Mucosa of stomach (tissue), 1 donor: ENCODE data around the gene CDKN2AIPNL.
A peak's percentile ranks its signal among the peaks of the same experiment; 100 is the strongest.

Experiments used
- H3K27me3 ChIP-seq: one replicate; pipeline ENCODE4 v1.7.0; 2013; ENCODE audit warnings: mild to moderate bottlenecking, low read length; ENCODE audit not compliant: control insufficient read depth, insufficient read depth
- H3K36me3 ChIP-seq: one replicate; pipeline ENCODE4 v1.7.0; 2013; ENCODE audit warnings: low read length; ENCODE audit not compliant: control insufficient read depth, insufficient read depth
- H3K4me1 ChIP-seq: one replicate; pipeline ENCODE4 v1.7.0; 2013; ENCODE audit warnings: mild to moderate bottlenecking, low read length; ENCODE audit not compliant: control insufficient read depth, insufficient read depth
- H3K4me3 ChIP-seq: one replicate; pipeline ENCODE4 v1.7.0; 2013; ENCODE audit warnings: low read length
- H3K9ac ChIP-seq: one replicate; pipeline ENCODE4 v1.7.0; 2013; ENCODE audit warnings: mild to moderate bottlenecking, low read length, moderate library complexity
- H3K9me3 ChIP-seq: one replicate; pipeline ENCODE4 v1.7.0; 2013; ENCODE audit warnings: mild to moderate bottlenecking, low read length, moderate library complexity; ENCODE audit not compliant: control insufficient read depth
- donor health status: Pancreatic carcinoma.

CDKN2AIPNL gene

GRCh38 chr5:134411546-134412266 lies at the start of gene CDKN2AIPNL:
Gene CDKN2AIPNL, minus strand, starts transcription at chr5:134411881. Its CDS starts 27 bp downstream, at chr5:134411854.
- peak within 1 kb of the TSS; percentile 92 for H3K9ac ChIP-seq
- H3K27me3 ChIP-seq: no peaks in the 10 kb centered on the region
- peaks cover 30% of the 10 kb centered on the region for H3K4me1 ChIP-seq
- H3K36me3 ChIP-seq: no peaks in the 10 kb centered on the region
- no peaks in the 10 kb centered on the region for H3K9me3 ChIP-seq
- H3K4me3 ChIP-seq: peak within 1 kb of the TSS; percentile 98

- H3K9me3 ChIP-seq: no peaks in the 10 kb centered on the region
- no peaks in the 10 kb centered on the region for H3K36me3 ChIP-seq
- peaks cover 8% of the 10 kb centered on the region for H3K4me1 ChIP-seq
- H3K9ac ChIP-seq: no peak overlapping the region
- no peaks in the 10 kb centered on the region for H3K27me3 ChIP-seq
- H3K4me3 ChIP-seq: no peak overlapping the region
These were observed 48.9 kb upstream of the CDKN2AIPNL start for GRCh38 chr5:134460551-134460950.

- Histone ChIP-seq H3K27me3 (no peaks in the 10 kb centered on the region), H3K9me3 (no peaks in the 10 kb centered on the region), H3K9ac (no peak overlapping the region), H3K36me3 (no peaks in the 10 kb centered on the region), H3K4me1 (no peaks in the 10 kb centered on the region), H3K4me3 (no peak overlapping the region)
These were observed 47.8 kb upstream of the CDKN2AIPNL start for GRCh38 chr5:134459491-134459890.

- H3K9ac ChIP-seq: no peak overlapping the region
- no peaks in the 10 kb centered on the region for H3K4me1 ChIP-seq
- H3K9me3 ChIP-seq: no peaks in the 10 kb centered on the region
- no peaks in the 10 kb centered on the region for H3K36me3 ChIP-seq
- no peak overlapping the region for H3K4me3 ChIP-seq
- no peaks in the 10 kb centered on the region for H3K27me3 ChIP-seq
These were observed 47.3 kb upstream of the CDKN2AIPNL start for GRCh38 chr5:134459010-134459403.

GRCh38 chr5:134458234-134459009 lies 46.7 kb upstream of the CDKN2AIPNL start:
- no peaks in the 10 kb centered on the region for H3K27me3 ChIP-seq
- no peaks in the 10 kb centered on the region for H3K36me3 ChIP-seq
- H3K9ac ChIP-seq: no peak overlapping the region
- H3K4me1 ChIP-seq: no peaks in the 10 kb centered on the region
- no peaks in the 10 kb centered on the region for H3K9me3 ChIP-seq
- no peak overlapping the region for H3K4me3 ChIP-seq

- no peaks in the 10 kb centered on the region for H3K9me3 ChIP-seq
- H3K4me1 ChIP-seq: no peaks in the 10 kb centered on the region
- no peaks in the 10 kb centered on the region for H3K36me3 ChIP-seq
- H3K9ac ChIP-seq: no peak overlapping the region
- H3K4me3 ChIP-seq: no peak overlapping the region
- no peaks in the 10 kb centered on the region for H3K27me3 ChIP-seq
These were observed 46.1 kb upstream of the CDKN2AIPNL start for GRCh38 chr5:134457801-134458200.

- H3K9ac ChIP-seq: no peak overlapping the region
- H3K4me3 ChIP-seq: no peak overlapping the region
- H3K27me3 ChIP-seq: no peaks in the 10 kb centered on the region
- H3K9me3 ChIP-seq: no peaks in the 10 kb centered on the region
- H3K36me3 ChIP-seq: no peaks in the 10 kb centered on the region
- H3K4me1 ChIP-seq: no peaks in the 10 kb centered on the region
These were observed 45.1 kb upstream of the CDKN2AIPNL start for GRCh38 chr5:134456825-134457224.

- no peaks in the 10 kb centered on the region for H3K36me3 ChIP-seq
- H3K9ac ChIP-seq: no peak overlapping the region
- H3K9me3 ChIP-seq: no peaks in the 10 kb centered on the region
- H3K4me3 ChIP-seq: no peak overlapping the region
- H3K27me3 ChIP-seq: no peaks in the 10 kb centered on the region
- no peaks in the 10 kb centered on the region for H3K4me1 ChIP-seq
These were observed 43.8 kb upstream of the CDKN2AIPNL start for GRCh38 chr5:134455466-134455865.

- Histone ChIP-seq H3K9ac (no peak overlapping the region), H3K4me1 (no peaks in the 10 kb centered on the region), H3K36me3 (no peaks in the 10 kb centered on the region), H3K9me3 (no peaks in the 10 kb centered on the region), H3K27me3 (no peaks in the 10 kb centered on the region), H3K4me3 (no peak overlapping the region)
These were observed 41.3 kb upstream of the CDKN2AIPNL start for GRCh38 chr5:134453016-134453415.

- Histone ChIP-seq H3K9me3 (no peaks in the 10 kb centered on the region), H3K4me3 (no peak overlapping the region), H3K36me3 (no peaks in the 10 kb centered on the region), H3K9ac (no peak overlapping the region), H3K4me1 (no peaks in the 10 kb centered on the region), H3K27me3 (no peaks in the 10 kb centered on the region)
These were observed 40.3 kb upstream of the CDKN2AIPNL start for GRCh38 chr5:134451936-134452505.

GRCh38 chr5:134451225-134451935 lies 39.7 kb upstream of the CDKN2AIPNL start:
- Histone ChIP-seq H3K36me3 (no peaks in the 10 kb centered on the region), H3K27me3 (no peaks in the 10 kb centered on the region), H3K9ac (no peak overlapping the region)

GRCh38 chr5:134450374-134450773 lies 38.7 kb upstream of the CDKN2AIPNL start:
- Histone ChIP-seq H3K9me3 (no peaks in the 10 kb centered on the region), H3K27me3 (no peaks in the 10 kb centered on the region), H3K4me3 (no peak overlapping the region), H3K36me3 (no peaks in the 10 kb centered on the region), H3K4me1 (no peaks in the 10 kb centered on the region), H3K9ac (no peak overlapping the region)

More at GRCh38 chr5:134451225-134451935, 39.7 kb upstream of the CDKN2AIPNL start:
- Histone ChIP-seq H3K9me3 (no peaks in the 10 kb centered on the region), H3K4me3 (no peak overlapping the region), H3K4me1 (no peaks in the 10 kb centered on the region)
